Fibroblast of skin of scalp (primary cell): ENCODE data around the gene FUT1. TPM values are rescaled to one million over a fixed set of nuclear protein-coding genes. Genes with fewer than 3 reads are reported as not detected.
"Not testable (repeated sequence)": the region's sequence is repeated elsewhere in the genome, so short reads cannot be mapped to it uniquely, and the experiment has no call there.

Source experiments
- DNase-seq: peaks from one replicate; pipeline ENCODE4 v3.0.0-alpha.2; 2013
- polyA plus RNA-seq, 2 experiments: library from polyadenylated mRNA; unstranded; fragments of 120-200 nt; gene quantifications; one replicate each; pipeline ENCODE4 v1.2.1, GENCODE V29; 2013; ENCODE audit not compliant: insufficient read length in 2 of 2

FUT1 gene
- 0.17 TPM for polyA plus RNA-seq (2013, experiment 1 of 2; ENCODE audit: insufficient read length)
- polyA plus RNA-seq (2013, experiment 2 of 2; ENCODE audit: insufficient read length) = 0.15 TPM

DNA sequence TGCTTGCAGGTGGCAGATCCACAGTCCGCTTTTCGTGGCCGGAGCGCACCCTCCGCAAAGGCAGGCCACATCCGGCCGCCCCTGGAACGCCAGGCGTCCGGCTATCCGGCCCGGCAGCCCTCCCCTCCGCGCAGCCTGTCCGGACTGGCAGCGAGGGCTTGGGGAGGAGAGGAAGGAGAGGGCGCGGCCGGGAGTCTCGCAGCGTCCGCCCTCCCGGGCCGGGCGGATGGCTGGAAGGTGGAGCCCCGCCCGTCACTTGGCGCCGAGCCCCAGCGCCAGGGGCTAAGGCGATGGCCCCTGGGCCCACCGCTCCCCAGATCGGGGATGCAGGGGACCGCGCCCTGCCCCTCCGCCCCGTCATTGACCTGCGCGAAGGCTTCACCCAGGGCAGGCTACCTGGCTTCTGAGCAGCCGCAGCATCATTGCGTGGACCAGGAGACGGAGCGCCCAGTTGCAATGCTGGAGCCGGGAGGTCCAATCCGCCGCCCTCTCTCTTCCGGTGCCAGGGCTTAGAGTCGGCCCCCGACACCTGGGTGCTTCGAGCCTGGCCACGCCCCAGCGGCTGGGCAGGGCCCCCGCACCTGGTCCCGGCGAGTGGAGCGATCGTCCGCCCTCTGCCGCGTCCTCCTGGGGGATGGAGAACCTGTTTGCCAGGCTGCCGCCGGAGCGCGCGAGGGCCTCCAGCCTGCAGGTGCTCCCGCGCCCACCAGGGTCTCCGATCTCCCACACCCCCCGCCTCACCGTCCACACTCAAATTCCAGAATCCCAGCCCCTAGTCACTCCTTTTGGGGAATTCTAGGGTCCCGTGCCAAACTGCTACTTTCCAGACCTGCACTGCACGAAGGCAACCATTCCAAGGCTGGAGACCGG is at the start of gene FUT1:
TSS of gene FUT1 (minus strand) at position 146 of the 870 bp plus-strand sequence. CDS start 1,360 bp downstream, outside the sequence.
- no peak for DNase-seq

DNA sequence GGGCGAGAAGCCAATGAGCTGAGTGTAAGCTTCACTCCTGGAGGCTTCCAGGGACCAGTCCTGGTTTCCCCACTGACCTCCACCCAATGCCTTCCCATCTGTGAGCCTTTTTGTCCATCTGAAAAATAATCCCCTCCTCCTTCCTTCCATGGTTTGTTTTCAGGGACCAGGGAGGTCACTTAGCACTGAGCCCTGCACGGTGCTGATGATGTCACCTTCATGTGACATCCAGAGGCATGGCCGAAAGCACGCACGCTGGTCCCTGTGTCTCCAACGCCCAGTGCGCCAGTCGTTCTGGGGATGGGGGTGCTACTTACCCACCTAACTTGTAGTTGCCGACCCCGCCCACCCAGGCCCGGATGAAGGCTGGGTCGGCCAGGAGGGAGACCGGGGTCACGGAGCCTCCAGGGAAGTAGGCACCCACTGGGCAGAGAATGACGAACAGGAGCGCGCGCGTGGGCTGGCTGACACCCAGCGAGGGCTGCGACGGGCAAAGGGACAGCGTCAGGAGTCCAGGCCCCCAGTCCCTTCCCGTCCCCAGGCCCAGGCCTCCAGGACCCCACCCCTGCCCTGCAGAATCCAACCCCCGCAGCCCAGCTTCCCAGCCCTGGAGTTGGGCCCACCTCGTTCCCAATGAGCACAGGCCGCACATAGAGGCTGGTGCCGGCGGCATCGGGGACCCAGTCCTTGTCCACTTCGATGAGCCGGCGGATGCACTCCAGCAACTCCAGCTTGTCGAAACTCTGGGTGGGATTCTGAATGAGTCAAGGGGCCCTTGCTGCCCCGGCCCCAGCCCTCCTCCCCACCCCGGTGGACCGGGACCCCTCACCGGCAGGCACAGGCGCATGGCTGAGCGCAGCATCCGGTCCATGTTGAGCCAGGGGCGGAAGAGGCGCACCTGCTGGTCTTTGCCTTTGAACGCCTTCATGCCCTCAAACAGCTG is 47.2 kb upstream of the FUT1 start:
- no peak for DNase-seq

GRCh38 chr19:48798937-48799336 is 46.5 kb upstream of the FUT1 start:
- DNase-seq = peak; percentile 83

DNA sequence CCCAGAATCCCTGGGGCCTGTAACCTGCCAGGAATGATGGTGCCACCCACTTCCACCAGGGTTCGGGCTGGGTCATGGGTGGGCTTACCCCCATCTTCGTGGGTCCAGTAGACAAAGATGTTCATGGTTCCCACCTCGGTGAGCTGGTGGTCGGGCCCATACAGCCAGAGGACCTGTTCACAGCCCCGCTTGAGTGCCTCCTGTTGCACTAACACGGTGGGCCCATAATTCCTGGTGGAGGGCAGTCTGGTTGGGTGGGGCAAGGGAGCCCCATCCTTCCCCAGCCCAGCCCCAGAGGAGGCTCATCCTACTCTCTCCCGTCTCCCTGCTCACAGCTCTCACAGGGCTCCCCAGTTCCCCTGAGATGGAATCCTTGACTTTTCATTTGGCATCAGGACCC is 44.7 kb upstream of the FUT1 start:
- DNase-seq = no peak

DNA sequence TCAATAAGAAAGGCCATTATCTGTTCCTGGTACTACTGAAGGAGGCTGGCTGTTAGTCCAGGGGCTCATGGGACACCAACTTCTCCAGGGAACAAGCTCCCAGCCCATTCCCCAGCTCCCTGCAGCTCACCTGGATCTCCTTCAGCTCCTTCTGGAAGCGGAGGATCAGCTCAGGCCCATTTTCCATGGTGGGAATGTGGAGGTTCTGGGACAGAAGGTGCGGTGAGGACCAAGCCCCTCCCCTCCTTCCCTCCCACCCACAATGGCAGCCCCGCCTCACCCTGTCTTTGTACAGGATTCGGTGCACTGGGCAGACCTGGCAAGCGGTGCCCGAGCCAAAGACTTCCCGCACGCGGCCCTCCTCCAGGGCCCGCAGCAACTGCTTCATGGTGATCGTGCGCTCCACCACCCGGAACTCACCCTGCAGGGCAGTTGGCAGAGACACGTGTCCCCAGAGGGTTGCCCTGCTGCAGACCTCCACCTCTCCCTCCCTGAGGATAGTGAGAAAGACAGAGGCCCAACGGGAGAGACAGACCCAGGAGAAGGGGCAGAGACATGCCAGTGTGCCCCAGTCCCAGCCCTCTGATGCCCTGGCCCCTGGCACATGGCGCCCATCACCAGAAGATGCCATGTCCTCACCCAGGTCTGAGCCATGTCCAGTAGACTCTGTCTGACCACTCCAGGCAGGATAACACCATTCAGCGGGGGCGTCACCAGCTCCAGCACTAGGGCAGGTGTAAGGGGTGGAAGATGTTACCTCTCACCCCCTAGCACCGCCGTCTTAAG is 44.0 kb upstream of the FUT1 start:
- no peak for DNase-seq

GRCh38 chr19:48795685-48796070 is 43.2 kb upstream of the FUT1 start:
- DNase-seq = no peak

DNA sequence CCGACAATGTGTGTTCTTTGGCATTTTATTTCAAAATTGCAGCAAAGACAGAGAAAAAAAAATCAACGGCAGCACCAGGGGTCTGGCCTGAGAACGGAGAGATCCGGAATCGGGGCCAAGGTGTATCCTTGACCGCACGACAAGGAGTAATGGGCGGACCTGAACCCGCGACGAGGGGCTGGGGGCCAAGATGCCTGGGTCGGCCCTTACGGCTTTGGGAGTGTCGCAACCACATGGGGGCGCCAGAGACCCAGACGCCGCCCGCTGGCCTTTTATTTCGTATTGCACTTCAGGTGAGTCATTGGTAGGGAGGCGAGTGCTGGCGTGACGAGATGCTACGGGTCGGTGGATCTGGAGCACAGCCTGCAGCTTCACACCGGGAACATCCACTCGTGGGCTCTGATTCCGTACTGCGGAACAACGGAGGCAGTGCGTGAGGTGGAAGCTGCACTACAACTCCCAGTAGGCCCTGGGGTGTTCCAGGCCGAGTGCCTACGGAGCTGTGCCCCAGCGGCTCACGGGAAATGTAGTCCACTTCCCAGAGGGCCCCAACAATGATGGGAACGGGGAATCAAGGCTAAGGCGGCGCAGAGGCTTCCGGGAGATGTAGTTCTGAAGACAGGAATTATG is 42.7 kb upstream of the FUT1 start:
- peak; percentile 95 for DNase-seq

GRCh38 chr19:48794291-48794690 is 41.9 kb upstream of the FUT1 start:
- DNase-seq = no peak

DNA sequence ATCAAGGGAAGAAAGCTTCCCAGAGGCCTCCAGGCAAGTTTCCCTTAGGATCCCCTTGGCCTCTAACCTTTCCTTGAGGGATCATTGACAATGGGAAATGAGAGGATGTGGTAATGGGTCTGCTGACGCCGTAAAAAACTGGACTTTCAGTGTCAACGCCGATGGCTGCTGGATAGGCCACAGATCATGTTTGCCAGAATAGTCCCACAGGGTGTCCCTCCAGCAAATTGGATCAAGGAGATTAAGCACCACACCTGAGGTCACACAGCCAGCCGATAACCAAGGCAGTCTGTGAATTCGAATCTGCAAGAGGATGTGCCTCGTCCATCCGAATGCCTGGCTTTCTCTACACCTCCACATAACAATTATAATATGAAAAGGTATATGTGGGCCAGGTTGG is 40.8 kb upstream of the FUT1 start:
- no peak for DNase-seq

GRCh38 chr19:48787331-48787730 is 34.9 kb upstream of the FUT1 start:
- DNase-seq = not testable (repeated sequence)

GRCh38 chr19:48786422-48786821 is 34.0 kb upstream of the FUT1 start:
- not testable (repeated sequence) for DNase-seq

DNA sequence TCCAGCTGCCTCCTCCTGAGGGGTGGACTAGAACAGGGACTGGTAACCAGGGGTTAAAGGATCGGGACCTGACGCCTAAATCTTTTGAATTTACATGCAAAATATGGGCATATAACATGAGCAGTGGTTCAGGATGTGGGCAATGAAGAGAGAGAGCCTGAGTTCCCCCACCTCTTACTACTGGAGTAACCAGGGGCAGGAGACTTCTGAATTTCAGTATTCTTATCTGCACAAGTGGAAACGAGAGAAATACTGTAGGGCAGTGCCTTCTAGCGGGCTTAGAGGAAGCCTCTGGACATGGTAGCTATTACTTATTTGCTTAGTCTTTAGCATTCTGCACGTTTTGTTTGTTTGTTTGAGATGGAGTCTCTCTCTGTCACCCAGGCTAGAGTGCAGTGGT is 32.1 kb upstream of the FUT1 start:
- no peak for DNase-seq

- peak; percentile 41 for DNase-seq
Measured at GRCh38 chr19:48780631-48781391, 28.4 kb upstream of the FUT1 start.

GRCh38 chr19:48779636-48780035 is 27.2 kb upstream of the FUT1 start:
- no peak for DNase-seq

GRCh38 chr19:48777720-48778119 is 25.3 kb upstream of the FUT1 start:
- no peak for DNase-seq

GRCh38 chr19:48777139-48777538 is 24.7 kb upstream of the FUT1 start:
- DNase-seq = no peak

DNA sequence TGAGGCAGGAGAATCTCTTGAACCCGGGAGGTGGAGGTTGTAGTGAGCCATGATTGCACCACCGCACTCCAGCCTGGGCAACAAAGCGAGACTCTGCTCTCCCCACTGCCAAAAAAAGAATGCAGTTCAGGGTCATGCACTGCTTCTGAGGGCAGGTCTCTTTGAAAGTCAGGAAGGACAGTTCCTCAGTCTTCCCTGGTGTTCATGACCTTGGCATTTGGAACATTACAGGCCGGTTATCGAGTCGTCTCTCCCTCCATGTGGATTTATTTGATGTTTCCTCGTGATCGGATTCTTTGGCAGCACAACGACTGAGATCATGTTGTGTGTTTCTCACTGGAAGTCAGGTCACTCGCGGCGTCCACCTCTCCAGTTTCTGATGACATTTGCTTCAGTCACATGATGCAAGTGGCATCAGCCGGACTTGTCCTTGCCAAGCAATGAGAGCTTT is 20.1 kb upstream of the FUT1 start:
- DNase-seq = no peak

- no peak for DNase-seq
Measured at GRCh38 chr19:48770734-48771472, 18.5 kb upstream of the FUT1 start.

GRCh38 chr19:48770266-48770665 is 17.8 kb upstream of the FUT1 start:
- DNase-seq = peak; percentile 89

GRCh38 chr19:48768994-48769713 is 16.7 kb upstream of the FUT1 start:
- DNase-seq = no peak
